Lower lobe of right lung (tissue), 2 donors: Measurements from ENCODE around the gene ANKRD18A. TPM values are rescaled to one million over a fixed set of nuclear protein-coding genes. Genes with fewer than 3 reads are reported as not detected.

Experiments
- ATAC-seq, 2 donors: fragments of 200-7000 bp; cut with Tn5 transposase; one replicate each; pipeline ENCODE4 v1.9.1; 2020 to 2022; ENCODE audit warnings: mild to moderate bottlenecking in 2 of 2, moderate library complexity in 2 of 2
- DNase-seq: peaks from one replicate; pipeline ENCODE4 v3.0.0-alpha.2; 2020
- H3K27ac ChIP-seq: fragments of 200-600 bp; one replicate; pipeline ENCODE4 v1.8.0; 2022
- H3K27me3 ChIP-seq: fragments of 200-600 bp; one replicate; pipeline ENCODE4 v1.8.0; 2022; ENCODE audit warnings: low read depth
- H3K36me3 ChIP-seq: fragments of 200-600 bp; one replicate; pipeline ENCODE4 v1.8.0; 2022; ENCODE audit warnings: mild to moderate bottlenecking
- H3K4me1 ChIP-seq: fragments of 200-600 bp; one replicate; pipeline ENCODE4 v1.8.0; 2022
- H3K4me3 ChIP-seq: fragments of 200-600 bp; one replicate; pipeline ENCODE4 v1.8.0; 2022; ENCODE audit warnings: mild to moderate bottlenecking
- H3K9me3 ChIP-seq: fragments of 200-600 bp; one replicate; pipeline ENCODE4 v1.8.0; 2022
- intact Hi-C: fragments of 100-400 bp; cut with DNase I; formaldehyde crosslinking; loops from one replicate; pipeline ENCODE4 v1.11.0; 2022
- total RNA-seq: library from RNA; stranded (reverse); fragmentation: NEBNext Ultra II Directional; extraction: Animal tissue kit (Norgen Biotek cat#: 25700); gene quantifications from one replicate; pipeline ENCODE4 v1.2.1, GENCODE V29; 2021
- TF ChIP-seq, protein P1 (sequence below): fragments of 200-600 bp; IDR thresholded peaks from one replicate; pipeline ENCODE4 v1.8.0; 2022; ENCODE audit warnings: antibody characterized with exemption, mild to moderate bottlenecking
- donor health status: DM: no; HTN: yes; CAD: no; lungs with severe emphysema.

ANKRD18A gene
- total RNA-seq, 1 donor from 2014 or later, result 4.3 TPM

DNA sequence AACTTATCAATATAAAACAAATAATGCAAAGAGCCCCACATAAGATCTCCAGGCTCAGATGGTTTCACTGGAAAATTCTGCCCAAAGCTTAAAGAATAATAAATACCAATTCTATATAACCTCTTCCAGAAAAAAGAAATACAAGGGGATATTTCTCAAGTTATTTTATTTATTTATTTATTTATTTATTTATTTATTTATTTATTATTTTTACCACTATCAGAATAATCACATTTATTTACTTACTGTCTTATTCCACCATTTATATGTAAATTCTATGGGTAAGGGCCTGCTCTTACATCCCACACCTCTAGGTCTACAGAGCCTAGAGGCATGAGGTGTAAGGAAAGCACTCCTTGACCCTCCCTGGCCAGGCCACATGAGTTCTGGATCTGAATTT, 91.1 kb downstream of the ANKRD18A start:
- TF ChIP-seq, protein P1, sequence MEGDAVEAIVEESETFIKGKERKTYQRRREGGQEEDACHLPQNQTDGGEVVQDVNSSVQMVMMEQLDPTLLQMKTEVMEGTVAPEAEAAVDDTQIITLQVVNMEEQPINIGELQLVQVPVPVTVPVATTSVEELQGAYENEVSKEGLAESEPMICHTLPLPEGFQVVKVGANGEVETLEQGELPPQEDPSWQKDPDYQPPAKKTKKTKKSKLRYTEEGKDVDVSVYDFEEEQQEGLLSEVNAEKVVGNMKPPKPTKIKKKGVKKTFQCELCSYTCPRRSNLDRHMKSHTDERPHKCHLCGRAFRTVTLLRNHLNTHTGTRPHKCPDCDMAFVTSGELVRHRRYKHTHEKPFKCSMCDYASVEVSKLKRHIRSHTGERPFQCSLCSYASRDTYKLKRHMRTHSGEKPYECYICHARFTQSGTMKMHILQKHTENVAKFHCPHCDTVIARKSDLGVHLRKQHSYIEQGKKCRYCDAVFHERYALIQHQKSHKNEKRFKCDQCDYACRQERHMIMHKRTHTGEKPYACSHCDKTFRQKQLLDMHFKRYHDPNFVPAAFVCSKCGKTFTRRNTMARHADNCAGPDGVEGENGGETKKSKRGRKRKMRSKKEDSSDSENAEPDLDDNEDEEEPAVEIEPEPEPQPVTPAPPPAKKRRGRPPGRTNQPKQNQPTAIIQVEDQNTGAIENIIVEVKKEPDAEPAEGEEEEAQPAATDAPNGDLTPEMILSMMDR, result no peak

DNA sequence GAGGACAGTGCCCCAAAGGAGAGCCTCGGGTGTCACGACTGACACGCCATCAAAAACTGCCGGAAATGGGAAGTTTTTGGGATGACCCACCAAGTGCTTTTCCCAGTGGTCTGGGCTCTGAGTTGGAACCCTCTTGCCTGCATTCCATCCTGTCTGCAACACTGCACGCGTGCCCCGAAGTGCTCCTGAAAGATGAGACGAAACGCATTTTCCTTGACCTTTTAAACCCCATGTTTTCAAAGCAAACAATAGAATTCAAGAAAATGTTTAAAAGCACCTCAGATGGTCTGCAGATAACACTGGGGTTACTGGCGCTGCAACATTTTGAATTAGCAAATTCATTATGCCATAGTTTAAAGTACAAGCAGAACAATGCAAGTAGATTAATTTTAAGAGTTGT, 92.9 kb downstream of the ANKRD18A start:
- Histone ChIP-seq H3K27ac (no peak overlapping the region), H3K4me1 (no peaks in the 10 kb centered on the region), H3K27me3 (peaks cover 5% of the 10 kb centered on the region), H3K36me3 (no peaks in the 10 kb centered on the region), H3K9me3 (no peaks in the 10 kb centered on the region), H3K4me3 (no peak overlapping the region)
- no peak for DNase-seq
- TF ChIP-seq, protein P1, result no peak
- ATAC-seq, result no peak
- intact Hi-C loops, result no loop called here

More for the DNA sequence above, 91.1 kb downstream of the ANKRD18A start:
- no peak for ATAC-seq
- intact Hi-C loops, result no loop called here
- H3K9me3 ChIP-seq, result no peaks in the 10 kb centered on the region
- peaks cover 5% of the 10 kb centered on the region for H3K27me3 ChIP-seq
- no peak overlapping the region for H3K4me3 ChIP-seq
- no peaks in the 10 kb centered on the region for H3K36me3 ChIP-seq
- no peak for DNase-seq
- H3K27ac ChIP-seq, result no peak overlapping the region
- H3K4me1 ChIP-seq, result no peaks in the 10 kb centered on the region

DNA sequence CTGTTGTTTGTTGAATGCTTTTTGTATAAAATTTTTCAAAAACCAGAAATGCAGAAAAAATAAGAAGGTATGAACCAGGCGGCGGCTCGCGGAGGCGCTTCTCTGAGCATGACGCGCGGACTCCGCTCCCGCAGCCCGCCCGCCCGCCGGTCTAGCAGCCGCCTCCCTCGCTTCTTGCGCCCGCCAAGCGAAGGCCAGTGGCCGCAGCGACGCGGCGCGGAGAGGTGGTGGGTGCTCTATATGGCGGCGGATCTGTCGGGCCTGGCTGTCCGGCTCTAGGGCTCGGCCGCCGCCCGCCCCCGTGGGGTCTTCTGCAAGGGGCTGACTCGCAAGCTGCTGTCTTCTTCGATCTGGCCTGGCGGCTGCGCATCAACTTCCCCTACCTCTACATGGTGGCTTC, 93.8 kb downstream of the ANKRD18A start:
- H3K9me3 ChIP-seq, result no peaks in the 10 kb centered on the region
- TF ChIP-seq, protein P1, result no peak
- H3K4me3 ChIP-seq, result no peak overlapping the region
- no peaks in the 10 kb centered on the region for H3K4me1 ChIP-seq
- H3K27ac ChIP-seq, result no peak overlapping the region
- DNase-seq (no peak), ATAC-seq (no peak)
- intact Hi-C loops, result no loop called here
- no peaks in the 10 kb centered on the region for H3K36me3 ChIP-seq
- H3K27me3 ChIP-seq, result peaks cover 5% of the 10 kb centered on the region

DNA sequence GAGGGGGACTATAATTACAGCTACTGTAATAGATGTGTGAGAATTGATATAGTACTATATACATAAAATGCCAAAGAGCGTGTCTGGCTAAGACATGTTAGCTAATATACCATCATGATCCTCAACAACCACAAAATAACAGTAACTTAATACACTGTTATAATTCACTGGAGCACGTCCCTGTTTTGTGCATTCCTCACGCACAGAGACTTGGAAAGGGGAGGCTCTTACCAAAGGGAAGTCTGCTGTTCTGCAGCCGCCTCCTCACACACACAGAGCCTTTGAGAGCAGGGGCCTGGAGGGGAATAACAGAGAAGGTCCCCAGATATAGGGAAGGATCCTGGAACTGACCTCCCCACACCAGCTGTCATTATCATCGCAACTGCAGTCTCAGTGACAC, 97.3 kb downstream of the ANKRD18A start:
- no peak overlapping the region for H3K27ac ChIP-seq
- intact Hi-C loops, result no loop called here
- ATAC-seq, result no peak

DNA sequence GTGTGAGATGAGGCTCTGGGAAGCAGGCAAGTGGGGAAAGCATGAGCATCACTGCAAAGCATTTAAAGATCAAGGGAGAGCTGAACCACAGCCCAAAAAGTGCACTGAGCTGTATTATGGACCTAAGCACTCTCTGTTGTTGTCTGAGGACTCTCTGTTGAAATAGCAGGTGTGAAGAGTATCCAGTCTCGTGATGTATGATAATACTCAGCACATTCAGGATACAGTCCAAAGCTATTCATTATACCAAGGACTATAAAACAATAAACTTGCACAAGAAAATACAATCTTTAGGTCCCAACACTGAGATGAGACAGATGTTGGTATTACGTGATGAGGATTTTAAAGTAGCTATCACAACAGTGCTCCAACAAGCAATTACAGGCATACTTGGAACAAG, 98.6 kb downstream of the ANKRD18A start:
- TF ChIP-seq, protein P1, result no peak
- Histone ChIP-seq H3K36me3 (no peaks in the 10 kb centered on the region), H3K4me3 (no peak overlapping the region), H3K27me3 (peaks cover 5% of the 10 kb centered on the region), H3K9me3 (no peaks in the 10 kb centered on the region), H3K27ac (no peak overlapping the region), H3K4me1 (no peaks in the 10 kb centered on the region)
- intact Hi-C loops, result no loop called here
- ATAC-seq, result no peak
- no peak for DNase-seq

More for the DNA sequence above, 97.3 kb downstream of the ANKRD18A start:
- Histone ChIP-seq H3K4me1 (no peaks in the 10 kb centered on the region), H3K36me3 (no peaks in the 10 kb centered on the region), H3K9me3 (no peaks in the 10 kb centered on the region), H3K27me3 (peaks cover 5% of the 10 kb centered on the region), H3K4me3 (no peak overlapping the region)
- TF ChIP-seq, protein P1, result no peak
- no peak for DNase-seq

Other genes starting within 250 kb of the ANKRD18A start
- 10.8 TPM for gene ALDH1B1, start 227.9 kb downstream of the ANKRD18A start, total RNA-seq
- gene IGFBPL1, start 196.1 kb downstream of the ANKRD18A start, total RNA-seq, result 0.35 TPM
- not detected for gene FAM240B, start 99.5 kb upstream of the ANKRD18A start, total RNA-seq